WTC11 (cell line): ENCODE data around the gene E2F4. TPM values are rescaled to one million over a fixed set of nuclear protein-coding genes. Genes with fewer than 3 reads are reported as not detected.
A peak's percentile ranks its signal among the peaks of the same experiment; 100 is the strongest.

Source experiments
- ATAC-seq: fragments of 200-7000 bp; cut with Tn5 transposase; 2 replicates; pipeline ENCODE4 v1.10.0; 2021; ENCODE audit warnings: mild to moderate bottlenecking, moderate library complexity
- CTCF ChIA-PET: fragments of 300-600 bp; sonication (Branson Sonifier 250); formaldehyde crosslinking; loops from one replicate; lab custom pipeline; 2021; ENCODE audit warnings: antibody characterized with exemption; lab: Charles Lee
- POLR2A ChIA-PET: fragments of 350-600 bp; sonication (Branson Sonifier 250); formaldehyde crosslinking; loops from one replicate; lab custom pipeline; 2021; ENCODE audit warnings: antibody characterized with exemption; lab: Charles Lee
- DNase-seq: peaks from one replicate; pipeline ENCODE4 v3.0.0; 2021; ENCODE audit warnings: low spot score
- H3K27ac Mint-ChIP-seq: 2 replicates; pipeline ENCODE4 v1.8.0; 2021; ENCODE audit warnings: mixed read lengths
- H3K27me3 Mint-ChIP-seq: 2 replicates; pipeline ENCODE4 v1.8.0; 2021; ENCODE audit warnings: low read depth, mild to moderate bottlenecking, moderate library complexity, mixed read lengths
- H3K36me3 Mint-ChIP-seq: 2 replicates; pipeline ENCODE4 v1.8.0; 2021; ENCODE audit warnings: mixed read lengths
- H3K4me1 Mint-ChIP-seq: 2 replicates; pipeline ENCODE4 v1.8.0; 2022; ENCODE audit warnings: mixed read lengths
- H3K4me3 Mint-ChIP-seq: 2 replicates; pipeline ENCODE4 v1.8.0; 2021; ENCODE audit warnings: mild to moderate bottlenecking, moderate library complexity, mixed read lengths
- H3K9me3 Mint-ChIP-seq: 2 replicates; pipeline ENCODE4 v1.8.0; 2021; ENCODE audit warnings: mixed read lengths
- CBFB ChIP-seq: sonication (generic); formaldehyde crosslinking; IDR thresholded peaks from 2 replicates; pipeline ENCODE4 v1.8.1; 2022; ENCODE audit warnings: mild to moderate bottlenecking, low read depth, missing genetic modification reagents
- CDX4 ChIP-seq: fragments of 250-450 bp; sonication (Bioruptor Pico); IDR thresholded peaks from 2 replicates; pipeline ENCODE4 v1.9.0; 2021; ENCODE audit warnings: moderate library complexity, mild to moderate bottlenecking, inconsistent platforms, borderline replicate concordance
- E2F1 ChIP-seq: sonication (generic); formaldehyde crosslinking; IDR thresholded peaks from 2 replicates; pipeline ENCODE4 v1.8.0; 2022; ENCODE audit warnings: mild to moderate bottlenecking, missing genetic modification reagents
- ELF4 ChIP-seq: sonication (generic); formaldehyde crosslinking; IDR thresholded peaks from 2 replicates; pipeline ENCODE4 v1.8.1; 2022; ENCODE audit warnings: low read depth, mild to moderate bottlenecking, moderate library complexity, missing genetic modification reagents
- ERG ChIP-seq: fragments of 250-450 bp; sonication (Bioruptor Pico); IDR thresholded peaks from 2 replicates; pipeline ENCODE4 v1.8.0; 2021; ENCODE audit warnings: mild to moderate bottlenecking
- GABPB1 ChIP-seq: sonication (generic); formaldehyde crosslinking; IDR thresholded peaks from 2 replicates; pipeline ENCODE4 v1.8.1; 2023; ENCODE audit warnings: mild to moderate bottlenecking, missing genetic modification reagents
- HMGA2 ChIP-seq: fragments of 250-450 bp; sonication (Bioruptor Pico); IDR thresholded peaks from 2 replicates; pipeline ENCODE4 v1.4.0; 2021; ENCODE audit warnings: mild to moderate bottlenecking, moderate library complexity
- JAZF1 ChIP-seq: fragments of 250-450 bp; sonication (Bioruptor Pico); IDR thresholded peaks from 2 replicates; pipeline ENCODE4 v1.9.0; 2021; ENCODE audit warnings: moderate library complexity, mild to moderate bottlenecking, inconsistent platforms
- MAX ChIP-seq: sonication (generic); formaldehyde crosslinking; IDR thresholded peaks from 2 replicates; pipeline ENCODE4 v1.8.0; 2022; ENCODE audit warnings: mild to moderate bottlenecking, missing genetic modification reagents
- MYBL2 ChIP-seq: sonication (generic); formaldehyde crosslinking; IDR thresholded peaks from 2 replicates; pipeline ENCODE4 v1.8.1; 2023; ENCODE audit warnings: mild to moderate bottlenecking, moderate library complexity, missing genetic modification reagents
- NFE2L1 ChIP-seq: sonication (generic); formaldehyde crosslinking; IDR thresholded peaks from 2 replicates; pipeline ENCODE4 v1.8.1; 2023; ENCODE audit warnings: missing genetic modification reagents
- NFYB ChIP-seq: sonication (generic); formaldehyde crosslinking; conservative IDR thresholded peaks from 2 replicates; pipeline ENCODE4 v1.8.0; 2022; ENCODE audit warnings: low read depth, missing genetic modification reagents
- OVOL2 ChIP-seq: fragments of 250-450 bp; sonication (Bioruptor Pico); IDR thresholded peaks from 2 replicates; pipeline ENCODE4 v1.9.0; 2021; ENCODE audit warnings: mild to moderate bottlenecking, borderline replicate concordance
- STAT6 ChIP-seq: sonication (generic); formaldehyde crosslinking; conservative IDR thresholded peaks from 2 replicates; pipeline ENCODE4 v1.8.1; 2023; ENCODE audit warnings: mild to moderate bottlenecking, low read depth, missing genetic modification reagents, moderate library complexity
- ZNF263 ChIP-seq: sonication (generic); formaldehyde crosslinking; IDR thresholded peaks from 2 replicates; pipeline ENCODE4 v1.8.1; 2022; ENCODE audit warnings: low read depth, mild to moderate bottlenecking, moderate library complexity, missing genetic modification reagents
- ZNF416 ChIP-seq: fragments of 250-450 bp; sonication (Bioruptor Pico); IDR thresholded peaks from 2 replicates; pipeline ENCODE4 v1.9.0; 2021; ENCODE audit warnings: mild to moderate bottlenecking, inconsistent platforms
- ZNF423 ChIP-seq: fragments of 250-450 bp; sonication (Bioruptor Pico); IDR thresholded peaks from 2 replicates; pipeline ENCODE4 v2.1.2; 2022; ENCODE audit warnings: mild to moderate bottlenecking, moderate library complexity
- ZNF532 ChIP-seq: fragments of 250-450 bp; sonication (Bioruptor Pico); IDR thresholded peaks from 2 replicates; pipeline ENCODE4 v1.9.0; 2021; ENCODE audit warnings: mild to moderate bottlenecking, borderline replicate concordance
- total RNA-seq: library from RNA; stranded (reverse); gene quantifications from 3 replicates; pipeline ENCODE4 v1.2.3, GENCODE V29; 2021

Gene E2F4
- total RNA-seq, 1 experiment from 2014 or later, result 85.0 TPM

- POLR2A ChIA-PET, result interaction anchor here (0.7 kb wide), 2 partner anchors 26 to 47 kb away, joined by 3 to 4 read pairs; partner anchors contain the start of genes FHOD1 and TMEM208
Observed at GRCh38 chr16:67200491-67200890, 8.5 kb downstream of the E2F4 start.

GRCh38 chr16:67201411-67202345 is 9.7 kb downstream of the E2F4 start:
- Mint-ChIP-seq H3K27me3 (no peaks in the 10 kb centered on the region), H3K36me3 (peaks cover 8% of the 10 kb centered on the region)

More at GRCh38 chr16:67200491-67200890, 8.5 kb downstream of the E2F4 start:
- CTCF ChIA-PET, result interaction anchor here (0.6 to 3.9 kb wide), 16 partner anchors 10 to 291 kb away, joined by 3 to 65 read pairs (median 9); partner anchors contain the start of genes B3GNT9, CES3, EXOC3L1 and FHOD1
- H3K4me1 Mint-ChIP-seq, result peaks cover 9% of the 10 kb centered on the region
- TF ChIP-seq STAT6 (no peak), CBFB (no peak), ZNF416 (CRISPR knock-in tag) (no peak), CDX4 (CRISPR knock-in tag) (no peak), NFYB (no peak), HMGA2 (CRISPR knock-in tag) (no peak), MYBL2 (CRISPR knock-in tag) (no peak), NFE2L1 (CRISPR knock-in tag) (no peak), ERG (CRISPR knock-in tag) (no peak), JAZF1 (CRISPR knock-in tag) (no peak), OVOL2 (CRISPR knock-in tag) (no peak)
- H3K36me3 Mint-ChIP-seq, result peaks cover 19% of the 10 kb centered on the region
- no peak overlapping the region for H3K27ac Mint-ChIP-seq
- H3K4me3 Mint-ChIP-seq, result peak overlapping the region; percentile 83
- H3K27me3 Mint-ChIP-seq, result no peaks in the 10 kb centered on the region
- no peaks in the 10 kb centered on the region for H3K9me3 Mint-ChIP-seq
- ATAC-seq (no peak), DNase-seq (no peak)

More at GRCh38 chr16:67201411-67202345, 9.7 kb downstream of the E2F4 start:
- DNase-seq (no peak), ATAC-seq (no peak)
- CTCF ChIA-PET, result interaction anchor here (0.6 to 1.8 kb wide), 6 partner anchors 17 to 184 kb away, joined by 3 to 7 read pairs (median 4); no protein-coding TSS in a partner anchor
- H3K9me3 Mint-ChIP-seq, result no peaks in the 10 kb centered on the region
- no peak overlapping the region for H3K4me3 Mint-ChIP-seq
- TF ChIP-seq ZNF423 (no peak), MAX (CRISPR knock-in tag) (no peak), ZNF263 (CRISPR knock-in tag) (no peak), ELF4 (no peak), E2F1 (CRISPR knock-in tag) (no peak), ZNF532 (CRISPR knock-in tag) (no peak), GABPB1 (CRISPR knock-in tag) (no peak)
- POLR2A ChIA-PET, result no interaction called here
- H3K27ac Mint-ChIP-seq, result no peak overlapping the region
- H3K4me1 Mint-ChIP-seq, result peaks cover 9% of the 10 kb centered on the region
